ENCODE results near the gene PROM2. TPM values are rescaled to one million over a fixed set of nuclear protein-coding genes. Genes with fewer than 3 reads are reported as not detected.

Gene PROM2
- 1.4 and 1.6 TPM in 2 replicates for total RNA-seq (2021)
- percentile 23 among the genes with signal in this experiment for Bru-seq, nascent RNA
- BruChase-seq, experiment 1, labeled RNA remaining after a 2-hour chase = percentile 25 among the genes with signal in this experiment
- BruChase-seq, experiment 2, labeled RNA remaining after a 6-hour chase = percentile 40 among the genes with signal in this experiment
- long read RNA-seq = 0 reads

GRCh38 chr2:95274291-95275150 lies at the start of gene PROM2:
PROM2 (plus strand) TSS chr2:95274449; CDS start chr2:95274586, 137 bp downstream.
- ChIA-PET CTCF (no interaction called here), POLR2A (ENCODE audit: low non-redundant PET) (no interaction called here)
- no peak for DNase-seq (ENCODE audit: low spot score)
- H3K9me3 ChIP-seq (ENCODE audit: low read depth, low read length, poor library complexity, severe bottlenecking) = no peaks in the 10 kb centered on the region
- no peak within 1 kb of the TSS for H3K27ac ChIP-seq (ENCODE audit: low read depth, low read length, poor library complexity, severe bottlenecking)
- no peaks in the 10 kb centered on the region for H3K4me1 ChIP-seq (ENCODE audit: insufficient read depth, low read length, poor library complexity, severe bottlenecking)
- H3K4me3 ChIP-seq (ENCODE audit: low read depth, low read length, poor library complexity, severe bottlenecking) = no peak within 1 kb of the TSS
- no peak for TF ChIP-seq EZH2 (IDR thresholded peaks at IDR 0.05; ENCODE audit: borderline replicate concordance, low read depth, low read length, poor library complexity, severe bottlenecking)
- no peak for TF ChIP-seq CTCF (conservative IDR thresholded peaks at IDR 0.05; ENCODE audit: low read depth, low read length)
- no TSS peak for BruUV-seq (replicated peaks)
- no peaks in the 10 kb centered on the region for H3K36me3 ChIP-seq (ENCODE audit: insufficient read depth, low read length, poor library complexity, severe bottlenecking)
- no peaks in the 10 kb centered on the region for H3K27me3 ChIP-seq (replicated peaks; ENCODE audit: insufficient read depth, low read depth, low read length, poor library complexity)
- intact Hi-C loops (cut with micrococcal nuclease; ENCODE audit: unreplicated experiment) = no loop called here

GRCh38 chr2:95225658-95226057 lies 48.6 kb upstream of the PROM2 start:
- no peak overlapping the region for H3K27ac ChIP-seq (ENCODE audit: low read depth, low read length, poor library complexity, severe bottlenecking)
- TF ChIP-seq EZH2 (IDR thresholded peaks at IDR 0.05; ENCODE audit: borderline replicate concordance, low read depth, low read length, poor library complexity, severe bottlenecking) = no peak
- no peak for TF ChIP-seq CTCF (conservative IDR thresholded peaks at IDR 0.05; ENCODE audit: low read depth, low read length)
- CTCF ChIA-PET = no interaction called here
- H3K9me3 ChIP-seq (ENCODE audit: low read depth, low read length, poor library complexity, severe bottlenecking) = peaks cover 10% of the 10 kb centered on the region
- no TSS peak for BruUV-seq (replicated peaks)
- DNase-seq (ENCODE audit: low spot score) = no peak
- H3K36me3 ChIP-seq (ENCODE audit: insufficient read depth, low read length, poor library complexity, severe bottlenecking) = no peaks in the 10 kb centered on the region
- H3K4me3 ChIP-seq (ENCODE audit: low read depth, low read length, poor library complexity, severe bottlenecking) = no peak overlapping the region
- intact Hi-C loops (cut with micrococcal nuclease; ENCODE audit: unreplicated experiment) = no loop called here
- H3K4me1 ChIP-seq (ENCODE audit: insufficient read depth, low read length, poor library complexity, severe bottlenecking) = no peaks in the 10 kb centered on the region
- H3K27me3 ChIP-seq (replicated peaks; ENCODE audit: insufficient read depth, low read depth, low read length, poor library complexity) = no peaks in the 10 kb centered on the region
- POLR2A ChIA-PET (ENCODE audit: low non-redundant PET) = no interaction called here

GRCh38 chr2:95231723-95232122 lies 42.5 kb upstream of the PROM2 start:
- Histone ChIP-seq H3K4me1 (ENCODE audit: insufficient read depth, low read length, poor library complexity, severe bottlenecking) (no peaks in the 10 kb centered on the region), H3K9me3 (ENCODE audit: low read depth, low read length, poor library complexity, severe bottlenecking) (no peaks in the 10 kb centered on the region), H3K27me3 (replicated peaks; ENCODE audit: insufficient read depth, low read depth, low read length, poor library complexity) (no peaks in the 10 kb centered on the region), H3K27ac (ENCODE audit: low read depth, low read length, poor library complexity, severe bottlenecking) (no peak overlapping the region), H3K4me3 (ENCODE audit: low read depth, low read length, poor library complexity, severe bottlenecking) (no peak overlapping the region), H3K36me3 (ENCODE audit: insufficient read depth, low read length, poor library complexity, severe bottlenecking) (no peaks in the 10 kb centered on the region)
- DNase-seq (ENCODE audit: low spot score) = peak; percentile 65
- intact Hi-C loops (cut with micrococcal nuclease; ENCODE audit: unreplicated experiment) = no loop called here
- CTCF ChIA-PET = no interaction called here
- POLR2A ChIA-PET (ENCODE audit: low non-redundant PET) = no interaction called here
- TF ChIP-seq EZH2 (IDR thresholded peaks at IDR 0.05; ENCODE audit: borderline replicate concordance, low read depth, low read length, poor library complexity, severe bottlenecking) = no peak
- peak; percentile 77 for TF ChIP-seq CTCF (conservative IDR thresholded peaks at IDR 0.05; ENCODE audit: low read depth, low read length)
- no TSS peak for BruUV-seq (replicated peaks)
